Stimulated activated CD4-positive, alpha-beta T cell treated with anti-CD3 and anti-CD28 coated beads, Interleukin-2, amount 100 ng/mL, for 24 hours (primary cell): ENCODE measurements around the gene C1QTNF9.
"Not testable (repeated sequence)": the region's sequence is repeated elsewhere in the genome, so short reads cannot be mapped to it uniquely, and the experiment has no call there.

Experiments used
- DNase-seq, 2 donors: peaks; one replicate each; pipeline ENCODE4 v3.0.0-alpha.2; 2020

The C1QTNF9 gene

DNA sequence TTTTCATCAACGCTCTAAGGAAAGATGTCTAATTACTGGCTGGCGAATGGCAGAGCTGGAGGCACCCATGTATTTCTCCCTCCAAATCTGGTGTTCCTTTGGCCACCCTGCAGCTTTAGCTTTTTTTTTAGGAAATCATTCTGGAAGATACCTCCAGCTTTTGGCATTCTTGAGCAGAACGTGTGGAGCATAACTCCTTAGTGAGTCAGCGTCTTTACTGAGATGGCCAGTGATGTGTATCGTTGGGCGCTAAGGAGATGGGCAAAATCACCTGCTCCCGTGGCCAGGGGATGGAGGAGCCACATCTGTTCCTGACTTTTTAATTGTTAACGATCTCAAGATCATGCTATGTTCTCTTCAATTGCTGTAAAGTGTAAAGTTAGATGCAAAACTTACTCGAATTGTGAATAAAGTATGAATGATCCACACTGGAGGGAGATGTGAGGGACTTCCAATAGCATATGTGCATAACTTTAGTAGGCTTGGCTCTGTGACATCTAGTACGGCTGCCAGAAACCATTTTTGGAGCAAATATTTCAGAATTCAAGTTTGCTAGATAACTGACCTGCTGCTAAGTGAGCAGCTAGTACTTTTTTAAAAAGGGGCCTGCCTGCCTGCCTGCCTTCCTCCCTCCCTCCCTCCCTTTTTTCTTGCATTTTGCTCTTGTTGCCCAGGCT lies 24.4 kb upstream of the C1QTNF9 start:
- no peak for DNase-seq

DNA sequence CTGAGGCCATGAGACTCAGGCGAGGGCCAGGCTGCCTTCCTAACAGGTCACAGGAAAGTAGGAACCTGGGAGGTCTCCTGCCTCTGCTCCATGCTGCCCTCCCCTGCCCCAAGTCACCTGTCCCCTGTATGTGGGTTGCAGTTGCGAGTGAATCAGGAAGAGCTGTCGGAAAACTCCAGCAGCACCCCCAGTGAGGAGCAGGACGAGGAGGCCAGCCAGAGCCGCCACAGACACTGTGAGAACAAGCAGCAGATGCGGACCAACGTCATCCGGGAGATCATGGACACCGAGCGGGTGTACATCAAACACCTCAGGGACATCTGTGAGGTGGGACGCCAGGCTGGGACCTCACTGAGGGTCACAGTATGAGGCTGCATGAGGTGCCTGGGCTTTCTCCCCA lies 22.8 kb upstream of the C1QTNF9 start:
- no peak for DNase-seq

DNA sequence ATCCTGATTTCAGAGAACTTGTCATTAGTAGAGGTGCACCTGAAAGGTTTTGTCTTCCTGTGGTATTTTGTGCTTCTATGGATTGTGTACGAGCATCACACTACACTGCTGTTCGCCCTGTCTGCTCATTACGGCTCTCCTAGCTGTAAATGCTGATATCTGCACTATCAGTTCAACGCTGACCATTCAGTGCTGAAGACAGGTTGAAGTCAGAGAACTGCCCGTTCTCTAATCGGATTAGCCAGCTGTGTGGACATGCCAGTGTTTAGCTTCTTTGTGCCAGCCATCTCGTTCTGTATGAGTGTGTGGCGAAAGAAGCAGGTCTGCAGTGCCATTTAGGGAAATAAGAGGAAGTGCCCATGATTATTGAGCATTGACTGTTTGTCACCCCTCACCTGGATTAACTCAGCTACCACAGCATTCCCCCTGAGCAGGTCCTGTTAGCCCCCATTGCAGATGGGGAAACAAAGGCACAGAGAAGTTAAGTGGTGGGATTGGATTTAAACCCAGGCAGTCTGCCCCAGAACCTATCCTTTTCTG lies 21.6 kb upstream of the C1QTNF9 start:
- DNase-seq: no peak

DNA sequence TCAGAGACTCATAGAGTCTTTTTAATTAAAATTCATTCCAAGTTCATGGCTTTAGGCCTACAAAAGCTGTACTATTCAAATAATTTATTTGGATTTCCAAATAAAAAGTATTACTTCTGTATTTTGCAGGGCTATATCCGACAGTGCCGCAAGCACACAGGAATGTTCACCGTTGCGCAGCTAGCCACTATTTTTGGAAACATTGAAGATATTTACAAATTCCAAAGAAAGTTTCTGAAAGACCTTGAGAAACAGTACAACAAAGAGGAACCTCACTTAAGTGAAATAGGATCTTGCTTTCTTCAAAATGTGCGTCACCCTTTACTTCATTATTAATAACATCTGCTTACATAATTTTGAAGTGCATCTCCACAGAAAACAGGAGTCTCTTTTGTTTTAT lies 20.5 kb upstream of the C1QTNF9 start:
- DNase-seq: no peak

DNA sequence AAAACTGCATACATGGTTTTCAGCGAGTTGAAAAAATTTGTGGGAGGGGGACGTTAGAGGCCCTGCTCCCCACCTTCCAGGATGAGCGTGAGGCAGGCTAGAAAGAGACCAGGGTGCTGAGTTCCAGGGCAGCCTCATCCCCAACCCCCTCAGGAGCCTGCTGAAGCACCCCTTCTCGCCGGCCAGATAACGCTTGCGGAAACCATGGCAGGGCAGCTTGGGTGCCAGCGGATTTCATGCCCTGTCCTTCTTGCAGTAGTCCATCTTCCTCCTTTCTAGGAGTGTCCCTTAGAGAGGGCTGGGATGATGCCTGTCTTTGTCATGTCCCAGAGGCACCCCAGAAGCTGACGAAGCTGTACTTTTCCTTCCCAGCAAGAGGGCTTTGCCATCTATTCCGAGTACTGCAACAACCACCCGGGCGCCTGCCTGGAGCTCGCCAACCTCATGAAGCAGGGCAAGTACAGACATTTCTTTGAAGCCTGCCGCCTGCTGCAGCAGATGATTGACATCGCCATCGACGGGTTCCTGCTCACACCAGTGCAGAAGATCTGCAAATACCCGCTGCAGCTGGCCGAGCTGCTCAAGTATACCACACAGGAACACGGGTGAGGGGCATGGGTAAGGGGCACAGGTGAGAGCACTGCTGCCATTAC lies 19.0 kb upstream of the C1QTNF9 start:
- DNase-seq: no peak

DNA sequence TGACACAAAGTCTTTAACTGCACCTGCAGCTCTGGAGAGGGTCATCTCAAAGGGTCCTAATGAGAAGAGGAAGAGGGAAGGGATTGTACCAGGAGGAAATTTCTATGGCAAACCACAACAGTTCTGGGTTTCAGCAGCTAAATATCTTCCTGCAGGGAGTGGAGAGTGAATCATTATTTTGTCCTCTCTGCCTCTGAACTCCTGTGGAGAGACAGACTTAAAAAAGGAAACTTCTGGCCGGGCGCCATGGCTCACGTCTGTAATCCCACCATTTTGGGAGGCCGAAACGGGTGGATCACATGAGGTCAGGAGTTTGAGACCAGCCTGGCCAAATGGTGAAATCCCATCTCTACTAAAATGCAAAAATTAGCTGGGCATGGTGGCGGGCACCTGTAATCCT lies 16.9 kb upstream of the C1QTNF9 start:
- no peak for DNase-seq

DNA sequence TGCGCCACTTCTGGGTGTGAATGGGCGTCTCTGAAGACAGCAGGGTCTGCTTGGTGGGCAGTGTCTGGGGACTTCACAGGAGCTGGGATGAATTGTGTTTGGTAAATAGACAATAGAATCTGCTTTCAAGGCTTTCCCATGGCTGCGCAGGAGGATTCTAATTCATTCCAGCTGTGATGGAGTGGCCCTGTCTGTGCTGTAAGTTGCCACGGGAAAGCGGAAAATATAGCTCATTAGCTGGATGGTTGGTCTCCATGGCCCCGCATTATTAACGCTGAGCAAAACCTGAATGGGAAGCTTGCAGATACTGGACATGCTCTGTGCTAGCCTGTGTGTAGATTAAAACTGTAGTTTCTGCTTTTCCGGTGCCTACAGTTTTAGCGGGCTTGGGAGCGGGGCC lies 15.6 kb upstream of the C1QTNF9 start:
- no peak for DNase-seq

DNA sequence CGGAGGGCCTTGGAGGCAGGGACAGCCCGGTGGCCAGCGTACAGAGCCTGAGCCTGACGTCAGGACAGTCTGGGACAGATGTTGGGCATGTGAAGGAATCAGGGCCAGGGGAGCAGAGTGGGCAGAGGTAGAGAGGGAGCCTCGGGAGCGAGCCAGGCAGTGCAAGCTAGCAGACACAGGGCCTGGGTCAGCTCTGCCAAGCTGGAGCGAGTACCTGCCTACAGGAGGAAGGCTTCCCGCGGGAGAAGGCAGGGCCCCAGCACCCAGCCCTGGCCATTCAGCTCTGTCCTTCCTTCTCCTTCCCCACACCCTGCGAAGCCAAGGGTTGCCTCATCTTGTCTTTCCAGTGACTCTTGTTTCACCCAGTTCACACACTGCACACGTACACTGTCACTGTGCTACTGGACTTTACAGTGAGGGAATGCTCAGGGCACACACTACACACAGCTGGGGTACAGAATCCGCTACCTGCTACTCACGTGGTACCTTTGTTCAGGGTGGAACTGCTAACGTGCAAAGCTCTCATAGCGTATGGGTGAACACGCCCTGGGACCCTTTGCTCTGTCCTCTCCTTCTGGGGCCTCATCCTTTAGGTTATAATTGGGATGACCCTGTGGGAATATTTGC lies 9.8 kb upstream of the C1QTNF9 start:
- DNase-seq: no peak

DNA sequence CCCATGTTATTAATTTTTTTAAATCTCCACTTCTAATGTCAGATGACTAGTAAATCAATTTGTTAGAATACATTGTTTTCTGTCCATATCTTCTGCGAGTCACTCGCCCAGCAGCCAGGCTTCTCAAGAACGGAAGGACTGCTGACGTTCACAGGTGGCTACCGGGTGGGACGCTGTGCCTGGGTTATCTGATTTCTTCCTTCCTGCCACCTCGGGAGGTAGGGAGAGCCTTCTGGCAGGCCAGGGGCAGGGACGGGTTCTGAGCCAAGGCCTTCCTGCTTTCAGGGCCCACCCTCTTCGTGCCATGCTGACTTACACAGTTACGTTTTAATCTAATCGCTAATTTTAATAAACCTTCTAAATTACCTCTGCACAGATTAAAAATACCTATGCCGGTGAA lies 7.9 kb upstream of the C1QTNF9 start:
- DNase-seq: no peak

DNA sequence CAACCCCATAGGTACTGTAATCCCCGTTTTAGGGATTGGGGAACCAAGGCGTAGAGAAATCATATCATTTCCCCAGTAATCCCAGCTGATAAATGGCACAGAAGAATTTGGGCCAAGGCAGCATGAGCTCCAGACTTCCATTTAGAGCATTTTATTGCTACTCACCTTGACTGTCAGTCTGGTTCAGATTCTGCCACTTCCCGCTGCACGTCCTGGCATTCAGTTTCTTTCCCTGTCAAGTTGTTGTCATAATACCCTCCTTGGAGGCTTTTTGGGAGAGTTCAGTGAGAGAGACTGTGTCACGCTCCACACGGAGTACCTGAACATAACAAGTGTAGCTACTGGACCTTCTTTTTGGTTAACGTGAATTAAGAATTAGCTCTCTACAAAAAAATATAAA lies 7.5 kb upstream of the C1QTNF9 start:
- DNase-seq: no peak

DNA sequence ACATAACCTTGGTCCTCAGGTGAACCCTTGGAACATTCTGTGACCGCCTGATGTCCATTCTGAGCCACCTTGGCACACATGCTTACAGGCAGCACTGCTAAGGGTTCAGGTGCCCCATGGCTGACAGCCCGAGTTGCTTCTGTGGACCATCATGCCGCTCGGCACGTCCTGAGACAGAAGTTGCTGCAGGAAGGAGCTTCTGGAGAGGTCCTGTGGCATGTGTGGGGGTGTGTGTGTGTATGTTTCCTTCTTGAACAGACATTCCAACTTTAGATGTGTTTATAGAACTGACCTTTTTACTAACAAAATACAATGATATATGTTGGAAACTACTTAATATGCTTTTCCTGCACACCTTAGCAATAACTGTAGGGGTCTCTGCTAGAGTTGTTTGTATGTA lies 4.8 kb upstream of the C1QTNF9 start:
- no peak for DNase-seq

DNA sequence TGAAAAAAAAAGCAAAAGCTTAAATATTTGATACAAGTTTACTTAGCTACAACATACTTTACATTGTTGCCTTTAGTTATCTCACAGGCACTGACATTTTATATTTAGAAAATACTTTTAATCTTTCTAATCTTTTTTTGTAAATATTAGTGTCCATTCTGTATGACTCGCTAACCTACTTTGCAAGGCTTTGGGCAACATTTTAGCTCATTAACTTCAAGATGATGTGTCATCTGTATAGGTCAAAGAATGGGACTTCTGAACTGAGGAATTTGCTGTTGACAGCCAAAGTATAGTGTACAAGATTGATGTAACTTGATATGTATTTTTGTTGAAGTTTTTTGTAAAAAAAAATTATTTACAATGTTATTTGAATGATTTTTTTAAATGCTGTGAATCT lies 2.7 kb upstream of the C1QTNF9 start:
- DNase-seq: no peak

DNA sequence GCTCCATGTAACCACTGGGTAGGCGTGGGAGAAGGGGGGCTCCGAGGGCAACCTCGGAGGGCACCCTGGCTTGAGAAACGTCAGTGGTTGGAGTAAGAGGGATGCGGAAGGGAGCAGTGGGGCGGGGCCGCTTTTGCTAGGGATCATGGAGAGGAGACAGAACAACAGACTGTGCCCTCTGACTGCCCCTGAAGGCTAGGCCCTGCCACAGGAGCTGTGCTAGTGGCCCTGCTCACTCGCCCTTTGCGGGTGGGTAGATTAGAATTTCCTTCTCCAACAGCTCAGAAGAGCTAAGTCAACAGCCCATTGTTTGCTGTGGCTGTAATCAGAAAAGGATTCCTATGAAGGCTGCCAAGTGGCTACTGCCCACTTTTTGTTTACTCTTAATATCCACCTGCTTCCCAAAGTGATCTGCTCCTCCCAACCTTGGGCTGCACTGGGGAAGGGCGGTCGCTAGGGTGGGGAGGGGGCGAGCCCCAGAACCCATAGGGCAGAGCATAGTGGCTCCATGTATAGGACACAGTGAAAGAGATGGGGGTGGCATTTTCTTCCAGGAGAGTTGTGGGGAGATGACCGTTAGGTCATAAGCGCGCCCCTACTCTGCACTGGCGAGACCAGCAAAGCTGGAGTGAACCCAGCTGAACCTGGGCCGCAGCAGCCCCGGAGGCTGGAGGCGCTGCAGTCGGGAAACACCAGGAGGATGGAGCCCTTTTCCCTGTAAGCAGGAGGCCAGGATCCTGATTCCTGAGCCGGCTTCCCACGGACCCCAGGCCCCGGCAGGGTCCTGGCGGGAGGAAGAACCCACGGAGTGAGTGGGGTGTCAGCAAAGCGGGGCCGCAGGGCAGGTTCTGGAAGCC lies 1.9 kb upstream of the C1QTNF9 start:
- DNase-seq: no peak

DNA sequence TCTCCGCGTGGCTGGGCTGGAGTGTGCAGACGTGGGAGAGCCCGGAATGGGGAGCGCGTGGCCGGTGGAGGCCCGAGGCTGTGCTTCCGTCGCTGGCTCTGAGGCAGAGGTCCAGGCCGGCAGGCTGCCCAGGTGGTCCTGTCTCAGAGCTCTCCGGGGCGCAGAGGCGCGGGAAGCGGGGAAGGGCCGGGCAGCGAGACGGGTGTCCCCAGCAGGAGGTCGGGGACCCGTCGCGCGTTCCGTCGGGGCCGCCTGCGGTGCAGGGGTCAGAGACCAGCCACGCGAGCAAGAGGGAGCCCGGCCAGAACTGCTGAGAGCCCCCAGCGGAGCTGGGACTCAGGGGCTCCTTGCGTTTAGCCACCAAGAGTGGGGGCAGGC lies 1.3 kb upstream of the C1QTNF9 start:
- no peak for DNase-seq

DNA sequence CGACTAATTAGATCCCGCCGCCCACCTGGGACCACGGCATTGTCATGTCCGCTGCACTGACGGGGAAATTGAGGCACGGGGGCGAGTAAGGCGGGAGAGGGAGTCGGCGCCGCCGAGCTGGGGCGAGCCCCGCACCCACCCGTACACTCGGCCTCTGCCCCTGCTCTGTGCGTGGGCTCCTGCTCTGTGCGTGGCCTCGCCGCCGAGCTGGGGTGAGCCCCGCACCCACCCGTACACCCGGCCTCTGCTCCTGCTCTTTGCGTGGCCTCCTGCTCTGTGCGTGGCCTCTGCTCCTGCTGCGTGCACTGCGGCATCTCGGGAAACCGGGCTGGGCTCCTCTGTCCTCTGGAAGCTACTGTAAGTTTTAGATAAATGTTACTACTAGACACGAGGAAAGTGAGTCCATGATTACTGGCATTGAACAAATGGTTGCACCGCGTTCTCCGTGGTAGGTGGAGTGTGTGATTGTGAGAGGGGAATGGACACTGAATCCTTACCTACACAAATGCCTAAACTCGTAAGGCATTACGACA lies 826 bp upstream of the C1QTNF9 start:
- no peak for DNase-seq

DNA sequence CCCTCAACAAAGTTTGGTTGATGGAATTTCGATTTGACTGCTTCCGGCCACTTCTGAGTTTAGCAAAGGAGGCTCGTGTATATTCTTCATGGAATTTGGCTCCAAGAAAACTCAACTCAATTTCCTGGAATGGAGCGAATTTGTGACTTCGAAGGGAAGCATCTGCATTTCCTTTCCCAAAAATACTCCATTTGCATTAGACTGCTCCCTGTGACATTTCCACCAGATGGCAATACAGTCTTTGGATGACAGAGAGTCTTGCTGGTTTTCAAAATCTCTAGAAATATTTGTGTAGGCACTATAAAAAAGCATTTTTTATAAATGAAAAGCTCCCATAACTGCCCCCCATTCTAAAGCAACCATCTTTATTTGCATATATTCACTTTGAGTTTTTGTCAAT lies 4.1 kb downstream of the C1QTNF9 start:
- no peak for DNase-seq

DNA sequence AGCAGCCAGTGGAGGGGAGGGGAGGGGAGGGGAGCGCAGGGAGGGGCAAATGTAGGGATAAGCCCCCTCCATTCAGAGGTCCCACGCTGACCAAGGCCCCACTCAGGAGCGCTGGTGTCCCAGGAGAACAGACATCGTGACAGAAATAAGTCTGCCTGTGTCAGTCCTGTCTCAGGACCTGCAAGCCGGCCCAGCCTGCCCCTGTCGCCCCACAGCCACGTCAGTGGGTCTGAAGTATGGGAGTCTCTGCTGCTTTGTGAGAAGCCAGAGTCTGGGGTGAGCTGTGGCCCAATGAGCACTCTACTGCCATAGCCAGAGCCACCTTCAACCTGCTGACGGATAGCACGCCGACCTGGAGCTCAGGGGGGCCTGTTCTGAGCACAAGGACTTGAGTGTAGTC lies 8.5 kb downstream of the C1QTNF9 start:
- not testable (repeated sequence) for DNase-seq

DNA sequence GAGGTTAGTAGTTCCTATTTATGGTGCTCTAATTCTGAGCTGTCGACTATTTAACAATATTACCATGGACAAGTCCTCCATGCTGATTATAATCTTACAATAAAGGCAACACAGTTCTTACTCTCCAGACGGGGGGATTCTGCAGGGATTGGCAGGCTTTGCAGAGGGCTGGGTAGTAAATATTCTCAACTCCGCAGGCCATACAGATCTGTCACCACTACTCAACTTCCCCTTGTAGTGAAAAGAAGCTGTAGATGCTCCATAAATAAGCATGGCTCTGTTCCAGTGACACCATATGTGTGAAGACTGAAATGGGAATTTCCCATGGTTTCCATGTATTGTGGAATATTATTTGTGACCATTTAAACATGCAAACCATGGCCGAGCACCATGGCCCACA lies 9.5 kb downstream of the C1QTNF9 start:
- not testable (repeated sequence) for DNase-seq

DNA sequence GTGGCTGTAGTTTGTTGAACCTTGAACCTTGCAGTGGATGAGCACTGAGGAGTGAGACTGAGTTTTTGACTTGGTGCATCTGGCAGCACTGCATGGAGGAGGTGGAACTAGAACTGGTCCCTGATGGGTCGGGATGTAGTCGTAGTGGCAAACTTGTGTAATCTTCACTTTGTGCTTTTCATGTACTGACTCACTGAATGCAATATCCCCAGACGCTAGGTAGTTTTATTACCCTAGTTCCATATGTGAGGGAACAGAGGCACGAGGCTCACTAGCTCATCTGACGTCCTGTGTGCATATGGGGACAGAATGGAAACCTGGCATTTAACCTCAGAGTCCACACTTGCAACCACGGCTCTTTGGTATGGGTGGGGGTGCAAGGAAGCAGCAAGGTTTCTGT lies 10.3 kb downstream of the C1QTNF9 start:
- DNase-seq: not testable (repeated sequence)

DNA sequence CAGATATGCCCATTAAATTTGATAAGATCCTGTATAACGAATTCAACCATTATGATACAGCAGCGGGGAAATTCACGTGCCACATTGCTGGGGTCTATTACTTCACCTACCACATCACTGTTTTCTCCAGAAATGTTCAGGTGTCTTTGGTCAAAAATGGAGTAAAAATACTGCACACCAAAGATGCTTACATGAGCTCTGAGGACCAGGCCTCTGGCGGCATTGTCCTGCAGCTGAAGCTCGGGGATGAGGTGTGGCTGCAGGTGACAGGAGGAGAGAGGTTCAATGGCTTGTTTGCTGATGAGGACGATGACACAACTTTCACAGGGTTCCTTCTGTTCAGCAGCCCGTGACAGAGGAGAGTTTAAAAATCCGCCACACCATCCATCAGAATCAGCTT lies 12.0 kb downstream of the C1QTNF9 start:
- DNase-seq: not testable (repeated sequence)

DNA sequence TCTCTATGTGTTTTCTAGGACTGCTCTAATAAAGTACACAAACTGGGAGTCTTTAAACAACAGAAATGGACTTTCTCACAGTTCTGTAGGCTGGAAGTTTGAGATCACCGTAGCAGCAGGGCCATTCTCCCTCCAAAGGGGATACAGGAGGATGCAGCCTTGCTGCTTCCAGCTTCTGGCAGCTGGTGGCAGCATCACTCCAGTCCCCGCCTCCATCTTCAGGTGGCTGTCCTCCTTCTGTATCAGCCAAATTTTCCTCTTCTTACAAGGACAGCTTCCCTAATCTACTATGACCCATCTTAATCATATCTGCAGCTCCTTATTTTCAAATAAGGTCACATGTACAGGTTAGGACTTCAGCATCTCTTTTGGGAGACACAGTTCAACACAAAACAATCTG lies 13.1 kb downstream of the C1QTNF9 start:
- not testable (repeated sequence) for DNase-seq

DNA sequence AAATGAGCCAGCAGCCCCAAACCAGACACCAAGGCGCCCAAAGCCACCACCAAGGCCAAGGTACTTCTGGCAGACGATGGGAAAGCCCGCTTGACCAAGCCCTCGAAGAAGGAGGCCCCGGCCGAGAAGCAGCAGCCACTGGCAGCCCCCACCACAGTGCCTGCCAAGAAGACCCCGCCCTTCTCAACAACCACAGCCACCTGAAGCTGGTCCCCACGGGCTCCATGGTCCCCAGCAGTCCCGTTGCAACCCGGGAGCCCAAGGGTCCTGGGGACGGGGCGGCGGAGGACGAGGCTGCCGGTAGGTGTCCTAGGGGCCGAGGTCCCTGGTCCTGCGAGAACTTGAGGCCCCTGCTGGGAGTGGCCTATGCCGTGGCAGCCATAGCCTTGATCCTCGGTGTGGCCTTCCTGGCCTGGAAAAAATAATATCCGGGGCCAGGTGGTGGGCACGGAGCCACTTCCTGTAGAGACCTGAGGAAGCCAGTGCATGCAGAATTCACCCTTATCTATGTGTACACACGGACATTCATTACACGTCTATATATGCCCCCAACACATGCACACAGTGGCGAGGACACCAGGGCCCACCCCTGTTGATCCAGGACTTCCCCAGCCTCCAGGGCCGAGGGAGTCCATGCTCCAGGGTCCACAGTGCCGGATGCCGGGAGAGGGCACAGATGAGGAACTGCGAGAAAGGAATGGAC lies 13.8 kb downstream of the C1QTNF9 start:
- DNase-seq: no peak

DNA sequence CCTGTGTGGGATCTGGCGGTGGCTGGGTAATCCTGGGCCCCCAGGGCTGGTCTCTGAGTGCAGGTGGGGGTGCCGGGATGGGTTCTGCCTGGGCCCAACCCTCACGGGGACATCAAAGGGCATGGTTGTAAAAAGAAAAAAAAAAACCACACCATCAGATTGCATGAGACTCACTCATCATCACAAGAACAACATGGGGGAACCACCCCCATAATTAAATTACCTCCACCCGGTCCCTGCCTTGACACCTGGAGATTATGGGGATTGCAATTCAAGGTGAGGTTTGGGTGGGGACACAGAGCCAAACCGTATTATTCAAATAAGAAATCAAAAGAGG lies 14.3 kb downstream of the C1QTNF9 start:
- no peak for DNase-seq
